ENCODE measurements around the gene VPS29. TPM values are rescaled to one million over a fixed set of nuclear protein-coding genes. Genes with fewer than 3 reads are reported as not detected.

The VPS29 gene
- total and polyA plus RNA-seq, 2 of the 8 experiments (the other 6 are each of a cell fraction or from before 2014, with no cell fraction given), result 59.0 to 74.6 TPM

DNA sequence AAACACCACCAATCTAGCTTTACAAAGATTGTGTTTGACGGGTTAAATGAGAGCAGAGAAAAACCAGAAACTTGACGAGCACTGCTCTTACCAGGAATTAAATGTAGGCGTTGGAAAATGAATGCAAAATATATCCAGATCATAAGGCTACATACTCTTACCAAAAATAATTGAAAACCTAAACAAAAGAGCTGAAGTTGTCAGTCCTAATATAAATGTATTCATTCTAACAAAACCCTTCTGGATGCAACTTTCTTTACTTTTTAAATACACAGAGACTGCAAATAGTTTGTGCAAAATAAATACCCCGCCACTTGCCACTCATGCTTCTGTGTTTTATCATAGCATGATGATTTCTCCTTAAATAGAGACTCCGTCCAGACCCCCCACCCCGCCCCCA is 32.9 kb upstream of the VPS29 start:
- H2BK5ac ChIP-seq (ENCODE audit: low read depth, low read length), result no peak overlapping the region
- no peaks in the 10 kb centered on the region for H3K23me2 ChIP-seq (ENCODE audit: low read depth, low read length)
- no peak overlapping the region for H4K5ac ChIP-seq (ENCODE audit: insufficient read length, low read depth, low read length)
- no peak overlapping the region for H2BK120ac ChIP-seq (replicated peaks; ENCODE audit: low read depth, low read length)
- no peaks in the 10 kb centered on the region for H3K79me2 ChIP-seq (ENCODE audit: control insufficient read depth in 1 of 2, insufficient read depth in 2 of 2, low read length in 2 of 2)
- H4K91ac ChIP-seq (replicated peaks; ENCODE audit: insufficient read length, low read length), result no peak overlapping the region
- POLR2A ChIA-PET (ENCODE audit: partially characterized antibody), result no interaction called here
- H3K23ac ChIP-seq (ENCODE audit: insufficient read length), result no peak overlapping the region
- H2BK15ac ChIP-seq (ENCODE audit: low read length), result no peak overlapping the region
- H3K4me2 ChIP-seq (ENCODE audit: insufficient read depth in 1 of 2, low read depth in 2 of 2, low read length in 2 of 2), result no peak overlapping the region
- FAIRE-seq, result no peak
- no peaks in the 10 kb centered on the region for H3K4me1 ChIP-seq (replicated peaks in 1 of 4; ENCODE audit: control insufficient read depth in 3 of 4, insufficient read depth in 4 of 4, low read length in 3 of 4)
- no peak overlapping the region for H2AFZ ChIP-seq (ENCODE audit: low read length)
- H2BK12ac ChIP-seq (ENCODE audit: low read depth, low read length), result no peak overlapping the region
- H3K56ac ChIP-seq (replicated peaks; ENCODE audit: insufficient read length, low read depth, low read length), result no peak overlapping the region
- 91% methylated on average over 6 of the region's 6 CpGs; no CpG with 5 or more reads in 1 of the 2 experiments for WGBS, 2 experiments (ENCODE audit: extremely low coverage in 1 of 2, insufficient coverage in 1 of 2, insufficient read length in 1 of 2, insufficient replicate concordance in 2 of 2, low coverage in 1 of 2, low lambda C conversion rate in 2 of 2, missing lambda C conversion rate in 1 of 2)
- no peaks in the 10 kb centered on the region for H3K79me1 ChIP-seq (ENCODE audit: low read depth, low read length)
- no peak for DNase-seq (ENCODE audit: low read depth in 1 of 2, low spot score in 2 of 2)
- H3K4ac ChIP-seq (replicated peaks; ENCODE audit: insufficient read length, low read depth, low read length), result no peak overlapping the region
- no peak overlapping the region for H3K14ac ChIP-seq (ENCODE audit: insufficient read length)
- CTCF ChIA-PET (ENCODE audit: partially characterized antibody), result interaction anchor here (0.6 to 3.5 kb wide), 7 partner anchors 9 to 239 kb away, joined by 3 to 21 read pairs (median 5); no protein-coding TSS in a partner anchor
- no peak overlapping the region for H4K8ac ChIP-seq (ENCODE audit: extremely low read depth, insufficient read depth, low read length)
- H4K20me1 ChIP-seq (replicated peaks in 1 of 2; ENCODE audit: control insufficient read depth in 1 of 2, insufficient read depth in 2 of 2, low read length in 2 of 2), result peaks cover 2 to 3% of the 10 kb centered on the region in 2 experiments
- no peak overlapping the region for H2AK5ac ChIP-seq (ENCODE audit: low read depth, low read length)
- no peak overlapping the region for H3K27ac ChIP-seq (ENCODE audit: low read depth, low read length)
- no peak overlapping the region for H3K18ac ChIP-seq (ENCODE audit: extremely low read depth, low read length)
- H2BK20ac ChIP-seq (ENCODE audit: low read length), result no peak overlapping the region
- no peaks in the 10 kb centered on the region for H3K27me3 ChIP-seq (replicated peaks in 1 of 4; ENCODE audit: control insufficient read depth in 3 of 4, extremely low read depth in 1 of 4, insufficient read depth in 3 of 4, low read length in 3 of 4)
- H3K9ac ChIP-seq (replicated peaks in 1 of 4; ENCODE audit: extremely low read depth in 1 of 4, low read depth in 3 of 4, low read length in 3 of 4), result no peak overlapping the region
- H3K4me3 ChIP-seq (ENCODE audit: extremely low read depth in 1 of 4, insufficient read depth in 2 of 4, low read depth in 3 of 4, low read length in 4 of 4), result no peak overlapping the region
- peaks cover 5 to 38% (median 20%) of the 10 kb centered on the region in 4 experiments for H3K36me3 ChIP-seq (ENCODE audit: control insufficient read depth in 2 of 4, insufficient read depth in 4 of 4, low read length in 3 of 4)
- H3K9me3 ChIP-seq (ENCODE audit: insufficient read depth in 2 of 2, low read depth in 1 of 2, low read length in 1 of 2), result no peaks in the 10 kb centered on the region
- no peak for TF ChIP-seq TAF7 (optimal IDR thresholded peaks at IDR 0.05; ENCODE audit: borderline replicate concordance, low read depth, low read length)
- TF ChIP-seq KDM4A (IDR thresholded peaks at IDR 0.05; ENCODE audit: low read depth, low read length, severe bottlenecking), result no peak
- no peak for TF ChIP-seq TEAD4 (IDR thresholded peaks at IDR 0.05; ENCODE audit: low read depth, low read length)
- no peak for TF ChIP-seq KDM1A (IDR thresholded peaks at IDR 0.05; ENCODE audit: borderline replicate concordance, low read length)
- TF ChIP-seq NANOG (IDR thresholded peaks at IDR 0.05; ENCODE audit: insufficient read depth, low read depth, low read length, poor library complexity, severe bottlenecking), result no peak
- TF ChIP-seq, protein P1, sequence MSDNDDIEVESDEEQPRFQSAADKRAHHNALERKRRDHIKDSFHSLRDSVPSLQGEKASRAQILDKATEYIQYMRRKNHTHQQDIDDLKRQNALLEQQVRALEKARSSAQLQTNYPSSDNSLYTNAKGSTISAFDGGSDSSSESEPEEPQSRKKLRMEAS (IDR thresholded peaks at IDR 0.05), result no peak
- TF ChIP-seq HDAC2 (IDR thresholded peaks at IDR 0.05; ENCODE audit: borderline replicate concordance in 1 of 2, low read depth in 2 of 2, low read length in 2 of 2), result no peak
- no peak for TF ChIP-seq BACH1 (IDR thresholded peaks at IDR 0.05; ENCODE audit: low read length)
- no peak for TF ChIP-seq EGR1 (IDR thresholded peaks at IDR 0.05; ENCODE audit: borderline replicate concordance, low read depth, low read length)
- no peak for TF ChIP-seq PHF8 (conservative IDR thresholded peaks at IDR 0.05; ENCODE audit: low read depth, low read length)
- TF ChIP-seq YY1 (IDR thresholded peaks at IDR 0.05; ENCODE audit: low read depth, low read length), result no peak
- no peak for TF ChIP-seq NRF1 (IDR thresholded peaks at IDR 0.05; ENCODE audit: low read depth, low read length)
- no peak for TF ChIP-seq CTBP2 (IDR thresholded peaks at IDR 0.05; ENCODE audit: borderline replicate concordance, insufficient read depth, insufficient read length, low read length)
- no peak for TF ChIP-seq POLR2AphosphoS5 (IDR thresholded peaks at IDR 0.05; ENCODE audit: low read depth, low read length)
